GM12801 (cell line): ENCODE results near the gene TSPAN14.

ENCODE experiments used
- CTCF ChIP-seq: IDR thresholded peaks from one replicate; pipeline ENCODE4 v1.5.1; 2011; ENCODE audit warnings: control low read depth; ENCODE audit not compliant: insufficient read length; ENCODE audit errors: extremely low read depth

TSPAN14 gene

GRCh38 chr10:80520661-80521470, 66.8 kb downstream of the TSPAN14 start:
- TF ChIP-seq CTCF: no peak

GRCh38 chr10:80522756-80523363, 68.8 kb downstream of the TSPAN14 start:
- no peak for TF ChIP-seq CTCF

GRCh38 chr10:80523773-80524172, 69.7 kb downstream of the TSPAN14 start:
- no peak for TF ChIP-seq CTCF

DNA sequence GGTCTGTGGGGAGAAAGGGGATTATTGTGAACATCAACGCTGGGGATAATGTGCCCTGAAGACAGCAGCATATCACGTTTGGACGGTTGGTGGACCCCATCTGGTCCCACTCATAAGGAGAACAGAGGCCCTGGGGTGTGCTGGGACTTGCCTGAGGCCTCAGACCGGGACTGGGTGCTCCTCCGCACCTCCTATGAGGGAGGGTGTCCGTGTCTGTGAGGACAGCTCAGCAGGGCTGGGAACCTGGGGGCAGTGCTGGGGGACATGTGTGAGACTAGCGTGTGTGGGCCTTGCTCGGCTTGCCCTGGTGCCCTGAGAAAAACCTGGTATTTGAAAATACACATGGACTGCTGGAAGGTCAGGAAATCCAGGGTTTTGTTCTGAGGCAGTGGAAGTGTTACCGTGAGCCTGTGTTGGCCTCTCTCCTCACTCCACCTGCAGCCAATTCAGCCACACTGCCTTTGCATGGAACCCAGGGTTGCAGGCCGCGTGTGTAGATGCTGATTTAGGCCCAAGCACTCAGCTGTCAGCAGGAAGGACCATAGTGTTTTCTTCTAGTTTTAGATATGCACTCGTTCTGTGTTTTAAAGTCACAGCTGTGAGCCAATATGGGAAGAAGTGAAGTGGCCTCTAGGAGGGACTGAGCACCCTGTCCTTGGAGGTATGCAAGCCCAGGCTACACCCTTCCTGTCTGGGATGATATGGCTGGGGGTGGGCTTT, 70.2 kb downstream of the TSPAN14 start:
- no peak for TF ChIP-seq CTCF

- no peak for TF ChIP-seq CTCF
Measured at GRCh38 chr10:80526218-80526617, 72.1 kb downstream of the TSPAN14 start.

- TF ChIP-seq CTCF: no peak
Measured at GRCh38 chr10:80526742-80527141, 72.6 kb downstream of the TSPAN14 start.

- TF ChIP-seq CTCF: no peak
Measured at GRCh38 chr10:80528185-80528700, 74.1 kb downstream of the TSPAN14 start.
